D721Med (cell line): Measurements from ENCODE around the gene G6PC3.

Source experiments
- DNase-seq: peaks from one replicate; pipeline ENCODE4 v3.0.0; 2011; ENCODE audit warnings: low spot score; ENCODE audit not compliant: insufficient read length
- FAIRE-seq: peaks from 2 replicates; lab custom pipeline; 2011; peaks lifted over from hg19 to GRCh38; lab: Jason Lieb, UNC
- TF ChIP-seq, protein P1 (sequence below): IDR thresholded peaks from 2 replicates; pipeline ENCODE4 v1.5.1; 2012; ENCODE audit warnings: mild to moderate bottlenecking, control low read depth; ENCODE audit not compliant: insufficient read depth; ENCODE audit errors: missing control alignments

The G6PC3 gene

DNA sequence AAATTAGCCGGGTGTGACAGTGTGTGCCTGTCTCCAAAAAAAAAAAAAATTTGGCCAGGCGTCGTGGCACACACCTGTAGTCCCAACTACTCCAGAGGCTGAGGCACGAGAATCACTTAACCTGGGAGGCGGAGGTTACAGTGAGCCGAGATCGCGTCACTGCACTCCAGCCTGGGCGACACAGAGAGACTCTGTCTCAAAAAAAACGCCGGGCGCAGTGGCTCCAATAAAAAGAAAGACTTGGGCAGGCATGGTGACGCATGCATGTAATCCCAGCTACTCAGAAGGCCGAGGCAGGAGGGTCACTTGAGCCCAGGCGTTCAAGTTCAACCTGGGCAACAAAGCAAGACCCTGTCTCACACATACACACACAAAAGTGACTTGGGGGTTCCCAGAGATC lies 7.7 kb upstream of the G6PC3 start:
- TF ChIP-seq, protein P1, sequence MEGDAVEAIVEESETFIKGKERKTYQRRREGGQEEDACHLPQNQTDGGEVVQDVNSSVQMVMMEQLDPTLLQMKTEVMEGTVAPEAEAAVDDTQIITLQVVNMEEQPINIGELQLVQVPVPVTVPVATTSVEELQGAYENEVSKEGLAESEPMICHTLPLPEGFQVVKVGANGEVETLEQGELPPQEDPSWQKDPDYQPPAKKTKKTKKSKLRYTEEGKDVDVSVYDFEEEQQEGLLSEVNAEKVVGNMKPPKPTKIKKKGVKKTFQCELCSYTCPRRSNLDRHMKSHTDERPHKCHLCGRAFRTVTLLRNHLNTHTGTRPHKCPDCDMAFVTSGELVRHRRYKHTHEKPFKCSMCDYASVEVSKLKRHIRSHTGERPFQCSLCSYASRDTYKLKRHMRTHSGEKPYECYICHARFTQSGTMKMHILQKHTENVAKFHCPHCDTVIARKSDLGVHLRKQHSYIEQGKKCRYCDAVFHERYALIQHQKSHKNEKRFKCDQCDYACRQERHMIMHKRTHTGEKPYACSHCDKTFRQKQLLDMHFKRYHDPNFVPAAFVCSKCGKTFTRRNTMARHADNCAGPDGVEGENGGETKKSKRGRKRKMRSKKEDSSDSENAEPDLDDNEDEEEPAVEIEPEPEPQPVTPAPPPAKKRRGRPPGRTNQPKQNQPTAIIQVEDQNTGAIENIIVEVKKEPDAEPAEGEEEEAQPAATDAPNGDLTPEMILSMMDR: no peak
- FAIRE-seq (no peak), DNase-seq (no peak)

DNA sequence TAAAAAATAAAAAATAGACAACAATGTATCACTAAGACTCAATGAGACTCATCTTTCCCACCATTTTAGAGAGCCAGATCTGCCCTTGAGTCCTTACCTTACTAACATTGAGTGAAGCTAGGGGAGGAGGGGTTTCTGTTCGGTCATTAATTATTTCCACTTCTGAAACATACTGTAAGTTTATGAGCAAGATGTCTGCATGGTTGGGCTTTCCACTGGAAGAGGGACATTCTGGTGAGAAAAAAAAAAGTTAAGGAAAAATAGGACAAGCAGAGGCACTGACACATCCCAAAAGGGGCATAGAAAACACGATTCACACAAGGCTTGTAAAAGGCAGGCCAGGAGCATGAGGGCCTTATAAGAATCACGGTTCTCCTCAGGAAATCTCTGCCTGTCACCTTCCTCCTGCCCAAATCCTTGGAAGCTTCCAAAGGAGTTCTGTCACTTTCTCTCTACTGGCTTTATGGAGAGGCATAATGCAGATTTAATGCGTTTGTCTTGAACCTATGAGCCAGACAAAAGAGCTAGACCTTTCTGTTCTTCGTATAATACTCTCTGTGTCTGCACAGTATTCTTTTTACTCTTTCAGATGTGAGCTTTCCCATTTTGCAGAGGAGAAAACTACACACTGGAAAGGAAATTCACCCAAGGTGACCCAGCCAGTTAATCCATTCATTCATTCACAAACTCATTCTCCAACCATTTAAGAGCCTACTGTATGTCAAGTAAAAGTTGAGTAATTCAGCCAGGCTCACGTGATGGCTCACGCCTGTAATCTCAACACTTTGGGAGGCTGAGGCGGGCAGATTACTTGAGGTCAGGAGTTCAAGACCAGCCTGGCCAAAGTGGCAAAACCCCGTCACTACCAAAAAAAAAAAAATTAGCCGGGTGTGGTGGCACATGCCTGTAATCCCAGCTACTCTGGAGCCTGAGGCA lies 6.6 kb upstream of the G6PC3 start:
- DNase-seq: no peak
- FAIRE-seq: no peak
- TF ChIP-seq, protein P1: no peak

DNA sequence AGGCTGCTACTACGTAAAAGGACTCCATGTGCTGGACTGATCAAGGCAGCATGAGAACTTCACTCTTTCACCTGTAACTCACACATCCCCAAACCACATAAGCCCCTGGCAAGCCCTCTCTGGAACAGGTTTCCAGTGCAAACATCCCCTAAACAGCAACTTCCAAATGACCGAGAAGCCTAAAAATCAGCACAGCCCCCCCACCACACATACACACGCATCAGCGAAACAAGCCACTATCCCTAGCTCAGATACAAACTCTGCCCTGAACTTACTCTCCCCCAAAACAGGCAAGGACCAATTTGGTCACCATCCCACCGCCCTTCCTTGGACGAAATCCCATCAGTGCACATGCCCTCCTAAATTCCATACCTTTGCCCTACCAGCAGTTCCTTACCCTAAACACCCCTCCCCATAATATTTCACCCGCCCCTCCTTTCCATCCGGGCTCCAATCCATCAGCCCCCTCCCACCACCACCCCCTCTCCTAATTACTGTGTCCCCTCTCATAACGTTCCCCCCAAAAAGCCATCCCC lies 4.8 kb upstream of the G6PC3 start:
- DNase-seq: no peak
- FAIRE-seq: no peak
- TF ChIP-seq, protein P1: no peak

DNA sequence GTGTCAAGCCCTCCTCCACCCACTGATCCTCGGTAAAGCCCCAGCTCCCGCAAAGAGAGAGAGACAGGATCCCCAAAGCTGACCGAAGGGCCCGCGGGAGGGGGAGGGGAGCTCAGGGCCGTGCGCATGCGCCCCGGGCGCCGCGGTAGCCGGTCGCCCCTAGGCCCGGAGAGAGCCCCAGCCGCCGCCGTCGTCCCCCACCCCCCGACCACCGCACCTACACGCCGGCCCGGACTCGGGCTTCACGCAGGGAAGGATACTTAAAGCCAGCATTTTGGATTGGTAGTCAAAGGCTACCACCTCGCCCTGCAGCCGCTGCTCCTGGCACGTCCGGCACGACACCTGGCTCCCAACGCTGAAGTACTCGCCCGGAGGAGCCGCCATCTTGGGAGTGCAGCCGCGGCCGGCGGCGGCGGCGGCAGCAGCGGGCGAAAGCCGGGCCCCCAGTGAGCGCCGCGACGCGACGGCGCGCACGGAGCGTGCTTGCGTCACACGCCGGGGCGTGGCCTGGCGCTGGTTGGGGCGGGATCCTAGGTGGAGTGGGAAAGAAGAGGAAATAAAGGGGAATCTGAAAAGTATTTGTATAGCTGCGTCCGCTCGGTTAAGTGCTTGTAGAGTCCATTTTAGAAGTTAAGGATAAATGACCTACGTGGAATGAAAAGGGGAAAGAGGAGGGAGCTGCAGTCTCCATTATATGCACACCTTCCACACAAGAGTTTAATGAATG lies 4.2 kb upstream of the G6PC3 start, which contains the start of gene LSM12:
LSM12 (minus strand) TSS at position 468 of the 727 bp plus-strand sequence; CDS start at position 384, 84 bp downstream.
- TF ChIP-seq, protein P1: no peak
- no peak for FAIRE-seq

DNA sequence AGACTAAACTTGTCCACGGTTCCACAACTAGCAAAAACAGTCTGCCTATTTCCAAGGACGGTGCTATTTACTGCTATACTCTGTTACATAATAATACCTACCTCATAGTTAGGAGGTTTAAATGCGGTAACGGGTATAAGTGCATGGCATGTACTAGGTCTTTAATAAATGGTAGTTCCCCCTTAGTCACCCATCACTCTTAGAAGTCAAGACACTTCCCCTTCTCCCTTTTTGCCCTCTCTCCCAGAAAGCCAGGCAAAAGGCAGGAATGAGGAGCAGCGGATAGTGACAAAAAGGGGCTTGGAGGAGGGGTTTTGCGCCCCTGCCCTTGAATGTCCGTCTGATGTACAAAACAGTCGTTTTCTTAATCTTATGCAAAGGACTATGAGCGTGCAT lies 3.0 kb upstream of the G6PC3 start:
- no peak for DNase-seq
- FAIRE-seq: no peak
- TF ChIP-seq, protein P1: no peak

More for the DNA sequence above, 4.2 kb upstream of the G6PC3 start, which contains the start of gene LSM12:
- DNase-seq: peak; percentile 88

DNA sequence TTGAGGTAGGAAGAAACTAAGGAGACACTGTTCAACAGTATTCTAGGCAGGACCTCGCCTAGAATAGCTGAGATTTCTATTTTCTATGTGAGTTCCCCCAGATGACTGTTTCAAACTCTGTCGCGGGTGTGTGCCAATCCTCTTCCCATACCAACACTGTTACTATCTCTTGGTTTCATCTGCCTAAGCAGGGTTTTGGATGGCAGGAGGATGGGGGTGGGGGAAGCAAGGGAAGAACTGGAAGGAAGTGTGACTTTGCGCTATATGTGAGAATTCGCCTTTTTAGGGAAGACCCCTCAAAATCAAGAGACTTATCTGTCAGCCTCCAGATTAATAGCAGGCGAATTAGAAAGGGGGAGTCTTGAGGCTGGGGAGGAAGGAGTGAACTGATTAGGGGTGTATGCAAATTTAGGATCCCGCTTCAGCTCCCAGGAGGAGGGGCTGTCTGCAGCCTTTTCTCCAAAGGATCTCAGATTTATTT lies 521 bp upstream of the G6PC3 start:
- FAIRE-seq (no peak), DNase-seq (no peak)
- TF ChIP-seq, protein P1: no peak
